NB4 (cell line): Measurements from ENCODE around the gene TSPYL4.

Experiments used
- DNase-seq: peaks from one replicate; pipeline ENCODE4 v3.0.0; 2010; ENCODE audit warnings: low read depth
- H3K4me3 ChIP-seq: one replicate; pipeline ENCODE4 v1.5.1; 2011; ENCODE audit warnings: mild to moderate bottlenecking, low read depth, low read length, moderate library complexity
- CTCF ChIP-seq: IDR thresholded peaks from one replicate; pipeline ENCODE4 v1.5.1; 2012; ENCODE audit warnings: low read depth, low read length
- MAX ChIP-seq: IDR thresholded peaks from 2 replicates; pipeline ENCODE4 v1.6.1; 2011; ENCODE audit warnings: low read depth, low read length
- MYC ChIP-seq: IDR thresholded peaks from 2 replicates; pipeline ENCODE4 v1.6.1; 2011; ENCODE audit warnings: low read depth, low read length
- POLR2A ChIP-seq: IDR thresholded peaks from 2 replicates; pipeline ENCODE4 v1.6.1; 2011; ENCODE audit warnings: mild to moderate bottlenecking; ENCODE audit not compliant: insufficient read length; ENCODE audit errors: extremely low read depth

Gene TSPYL4

GRCh38 chr6:116279232-116280160, 25.6 kb upstream of the TSPYL4 start, which contains the start of gene TSPYL1:
Gene TSPYL1, minus strand, starts transcription at chr6:116279930. Its CDS starts 100 bp downstream, at chr6:116279830.
- peak within 1 kb of the TSS; percentile 86 for H3K4me3 ChIP-seq
- peak; percentile 97 for DNase-seq
- TF ChIP-seq MYC (peak; percentile 52), CTCF (no peak), POLR2A (peak; percentile 91), MAX (peak; percentile 51; the same call in 1 of the 2 replicates)

GRCh38 chr6:116278854-116279231, 25.0 kb upstream of the TSPYL4 start:
- H3K4me3 ChIP-seq: peak overlapping the region; percentile 86
- TF ChIP-seq MYC (peak; percentile 39; the same call in 1 of the 2 replicates), POLR2A (no peak)
- no peak for DNase-seq

- no peak for DNase-seq
- no peak for TF ChIP-seq CTCF
- TF ChIP-seq MAX: no peak
- TF ChIP-seq POLR2A: no peak
- no peak for TF ChIP-seq MYC
Measured at GRCh38 chr6:116278481-116278829, 24.6 kb upstream of the TSPYL4 start.

GRCh38 chr6:116277124-116277523, 23.2 kb upstream of the TSPYL4 start:
- no peak for DNase-seq
- TF ChIP-seq MAX (no peak), CTCF (no peak), MYC (no peak), POLR2A (no peak)
- peak overlapping the region; percentile 64 for H3K4me3 ChIP-seq

More at GRCh38 chr6:116278481-116278829, 24.6 kb upstream of the TSPYL4 start:
- peak overlapping the region; percentile 86 for H3K4me3 ChIP-seq

GRCh38 chr6:116271149-116271708, 17.4 kb upstream of the TSPYL4 start:
- DNase-seq: no peak
- H3K4me3 ChIP-seq: no peak overlapping the region
- TF ChIP-seq POLR2A (no peak), MAX (no peak), CTCF (no peak), MYC (no peak)

- TF ChIP-seq MAX: no peak
- peak; percentile 84 for TF ChIP-seq CTCF
- TF ChIP-seq POLR2A: no peak
- no peak for TF ChIP-seq MYC
- peak; percentile 85 for DNase-seq
- no peak overlapping the region for H3K4me3 ChIP-seq
Measured at GRCh38 chr6:116268589-116269293, 14.9 kb upstream of the TSPYL4 start.
